ENCODE results near the gene PGF. TPM values are rescaled to one million over a fixed set of nuclear protein-coding genes. Genes with fewer than 3 reads are reported as not detected.

Gene PGF
- total RNA-seq, 6 donors from 2014 or later: 0.89 to 21.3 (median 5.0) TPM

DNA sequence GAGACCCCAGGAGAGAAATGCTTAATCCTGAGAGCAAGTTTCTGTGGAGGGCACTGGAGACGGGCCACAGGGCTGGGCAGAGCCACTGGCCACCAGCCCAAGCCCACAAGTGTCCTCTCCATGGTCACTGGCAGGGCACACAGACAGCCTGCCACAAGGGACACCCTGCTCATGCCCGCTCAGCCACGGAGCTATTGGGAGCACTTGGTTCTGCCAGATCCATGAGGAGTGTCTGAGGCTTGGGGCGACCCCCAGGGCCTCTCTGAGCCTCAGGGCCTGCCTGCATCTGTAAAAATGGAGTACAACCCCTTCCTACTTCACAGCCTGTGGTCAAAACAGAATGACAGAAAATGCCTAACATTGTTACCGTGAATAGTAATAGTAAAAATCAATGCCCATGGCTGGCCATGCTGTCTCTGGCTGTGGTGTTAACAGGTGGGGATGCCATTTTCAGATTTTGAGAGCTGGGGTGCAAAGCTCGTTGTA, 3.2 kb downstream of the PGF start:
- Histone ChIP-seq H3K9me3 (no peaks in the 10 kb centered on the region), H3K36me3 (no peaks in the 10 kb centered on the region), H3K4me3 (no peak overlapping the region), H3K27me3 (peaks cover 0 to 11% (median 0%) of the 10 kb centered on the region in 4 donors), H3K4me1 (peaks cover 7 to 20% (median 15%) of the 10 kb centered on the region in 4 donors), H3K27ac (no peak overlapping the region)
- TF ChIP-seq EP300 (IDR thresholded peaks at IDR 0.05) (no peak), POLR2A (IDR thresholded peaks at IDR 0.05) (no peak)
- TF ChIP-seq, protein P1, sequence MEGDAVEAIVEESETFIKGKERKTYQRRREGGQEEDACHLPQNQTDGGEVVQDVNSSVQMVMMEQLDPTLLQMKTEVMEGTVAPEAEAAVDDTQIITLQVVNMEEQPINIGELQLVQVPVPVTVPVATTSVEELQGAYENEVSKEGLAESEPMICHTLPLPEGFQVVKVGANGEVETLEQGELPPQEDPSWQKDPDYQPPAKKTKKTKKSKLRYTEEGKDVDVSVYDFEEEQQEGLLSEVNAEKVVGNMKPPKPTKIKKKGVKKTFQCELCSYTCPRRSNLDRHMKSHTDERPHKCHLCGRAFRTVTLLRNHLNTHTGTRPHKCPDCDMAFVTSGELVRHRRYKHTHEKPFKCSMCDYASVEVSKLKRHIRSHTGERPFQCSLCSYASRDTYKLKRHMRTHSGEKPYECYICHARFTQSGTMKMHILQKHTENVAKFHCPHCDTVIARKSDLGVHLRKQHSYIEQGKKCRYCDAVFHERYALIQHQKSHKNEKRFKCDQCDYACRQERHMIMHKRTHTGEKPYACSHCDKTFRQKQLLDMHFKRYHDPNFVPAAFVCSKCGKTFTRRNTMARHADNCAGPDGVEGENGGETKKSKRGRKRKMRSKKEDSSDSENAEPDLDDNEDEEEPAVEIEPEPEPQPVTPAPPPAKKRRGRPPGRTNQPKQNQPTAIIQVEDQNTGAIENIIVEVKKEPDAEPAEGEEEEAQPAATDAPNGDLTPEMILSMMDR (IDR thresholded peaks at IDR 0.05): no peak
- ATAC-seq (ENCODE audit: low FRiP score in 2 of 2): no peak
- DNase-seq: no peak
- WGBS, 2 donors: 67 to 78% methylated on average over 4 to 6 of the region's 6 CpGs

DNA sequence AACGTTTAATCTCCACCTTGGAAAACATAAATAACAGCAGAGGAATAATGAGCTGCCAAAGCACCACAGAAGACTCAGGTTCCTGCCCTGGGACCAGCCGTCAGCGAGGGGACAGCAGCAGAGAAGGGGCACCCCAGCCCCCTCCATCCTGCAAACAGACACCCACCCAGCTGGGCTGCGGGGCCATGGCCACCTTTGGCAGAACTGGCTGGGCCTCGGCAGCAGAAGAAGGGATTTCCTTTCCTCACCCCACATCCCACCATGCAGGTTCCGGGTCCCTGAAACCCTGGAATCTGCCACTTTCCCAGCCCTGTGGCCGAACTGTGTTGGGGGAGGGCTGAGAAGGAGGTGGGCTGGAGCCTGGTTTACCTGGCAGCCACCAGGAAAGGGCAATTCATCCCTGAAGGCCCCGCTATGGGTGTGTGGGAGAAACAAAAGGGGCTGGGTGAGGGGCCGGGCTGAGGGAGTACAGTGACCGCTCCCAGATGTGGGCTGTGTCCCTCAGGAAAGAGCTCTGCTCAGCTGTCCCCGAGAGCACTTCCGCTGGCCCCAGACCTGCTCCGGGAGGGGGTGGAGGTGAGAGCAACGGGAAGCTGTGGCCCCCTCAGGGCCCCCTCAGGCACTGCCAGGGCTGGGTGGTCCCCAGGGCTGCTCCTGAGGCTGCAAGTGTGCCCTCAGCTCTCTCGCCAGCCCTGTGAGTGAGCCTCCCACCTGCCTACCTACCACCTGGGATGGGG, 3.8 kb downstream of the PGF start:
- H3K27me3 ChIP-seq: peaks cover 0 to 11% (median 0%) of the 10 kb centered on the region in 4 donors

DNA sequence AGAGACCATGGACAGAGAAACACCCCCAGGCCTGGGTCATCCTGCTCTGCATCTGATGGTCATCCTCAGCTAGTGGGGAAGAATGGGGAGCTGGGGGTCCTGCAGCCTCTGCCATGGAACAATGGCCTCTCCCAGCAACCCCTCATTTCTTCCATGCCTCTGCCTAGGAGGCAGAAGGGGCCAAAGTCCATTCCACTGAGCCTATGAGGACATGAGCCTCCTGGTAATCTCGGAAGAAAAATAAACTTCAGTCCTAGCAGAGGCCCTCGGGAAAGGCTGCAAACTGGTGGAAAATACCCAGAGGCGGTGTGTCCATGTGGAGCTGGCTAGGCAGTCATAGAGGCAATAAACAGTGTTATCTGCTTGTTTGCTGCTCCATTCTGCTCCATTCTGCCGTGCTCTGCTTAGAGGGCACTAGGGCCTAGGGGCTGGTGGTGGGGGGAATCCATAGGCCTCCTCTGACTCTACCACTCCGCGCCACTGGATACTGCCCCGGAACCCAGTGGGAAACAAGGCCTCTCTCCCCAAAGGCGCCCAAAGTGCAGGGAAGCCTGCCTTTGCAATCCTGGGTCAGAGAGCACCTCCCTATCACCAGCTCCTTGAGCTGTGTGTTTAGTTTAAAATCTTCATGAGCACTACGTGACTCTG, 4.5 kb downstream of the PGF start:
- no peak overlapping the region for H3K27ac ChIP-seq
- H3K4me3 ChIP-seq: no peak overlapping the region
- ATAC-seq (ENCODE audit: low FRiP score in 2 of 2) (no peak), DNase-seq (no peak)
- 85 to 92% methylated on average over 8 to 9 of the region's 9 CpGs for WGBS, 2 donors
- TF ChIP-seq POLR2A (IDR thresholded peaks at IDR 0.05): no peak
- TF ChIP-seq POLR2AphosphoS5 (IDR thresholded peaks at IDR 0.05): no peak
- TF ChIP-seq, protein P1 (IDR thresholded peaks at IDR 0.05): no peak
- TF ChIP-seq EP300 (IDR thresholded peaks at IDR 0.05): no peak
- peaks cover 0 to 11% (median 0%) of the 10 kb centered on the region in 4 donors for H3K27me3 ChIP-seq
- H3K4me1 ChIP-seq: peaks cover 16 to 29% (median 23%) of the 10 kb centered on the region in 4 donors
- no peaks in the 10 kb centered on the region for H3K36me3 ChIP-seq
- H3K9me3 ChIP-seq: no peaks in the 10 kb centered on the region

More for the DNA sequence above, 3.8 kb downstream of the PGF start:
- peaks cover 9 to 22% (median 17%) of the 10 kb centered on the region in 4 donors for H3K4me1 ChIP-seq
- H3K4me3 ChIP-seq: no peak overlapping the region
- H3K36me3 ChIP-seq: no peaks in the 10 kb centered on the region
- TF ChIP-seq, protein P1 (IDR thresholded peaks at IDR 0.05): no peak
- TF ChIP-seq EP300 (IDR thresholded peaks at IDR 0.05) (no peak), POLR2AphosphoS5 (IDR thresholded peaks at IDR 0.05) (no peak), POLR2A (IDR thresholded peaks at IDR 0.05) (no peak)
- no peaks in the 10 kb centered on the region for H3K9me3 ChIP-seq
- ATAC-seq (ENCODE audit: low FRiP score in 2 of 2): no peak
- DNase-seq: peak in 1 of 2 donors; percentile 49
- H3K27ac ChIP-seq: no peak overlapping the region
- 60 to 70% methylated on average over 9 to 15 of the region's 15 CpGs for WGBS, 2 donors

DNA sequence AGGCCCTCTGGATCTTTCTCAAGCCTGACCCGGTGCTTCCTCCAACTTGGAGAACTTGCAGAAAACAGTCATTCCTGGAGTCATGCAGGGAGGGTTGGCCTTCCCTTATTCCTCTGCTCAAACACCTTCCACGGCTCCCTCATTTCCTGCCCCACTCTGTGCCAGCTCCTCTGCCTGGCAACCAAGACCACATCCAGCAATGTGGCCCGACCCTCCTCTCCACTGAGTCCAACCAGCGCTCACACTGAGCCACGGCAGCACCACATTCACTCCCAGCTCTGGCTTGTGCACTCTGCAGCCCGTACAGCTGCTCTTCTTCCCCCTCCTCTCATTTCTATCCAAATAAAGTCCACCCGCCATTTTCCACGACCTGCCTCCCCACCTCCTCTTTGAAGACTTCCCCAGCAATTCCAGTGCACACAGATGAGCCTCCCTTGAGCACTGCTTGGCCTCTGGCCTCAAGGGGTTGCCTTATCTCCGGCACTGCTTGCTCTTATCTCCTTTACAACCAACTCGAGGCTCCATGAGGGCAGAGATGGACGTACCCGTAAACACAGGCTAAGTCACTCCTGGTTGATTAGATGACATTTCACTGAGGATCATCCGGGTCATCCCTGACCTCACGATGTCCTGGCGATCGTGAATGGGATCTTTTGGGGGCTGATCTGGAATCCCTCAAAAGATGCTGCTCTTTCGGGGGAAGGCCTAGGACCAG, 5.4 kb downstream of the PGF start:
- peaks cover 0 to 9% (median 0%) of the 10 kb centered on the region in 4 donors for H3K27me3 ChIP-seq

More for the DNA sequence above, 5.4 kb downstream of the PGF start:
- 82 to 88% methylated on average over 17 of the region's 17 CpGs for WGBS, 2 donors
- H3K4me1 ChIP-seq: peaks cover 15 to 30% (median 18%) of the 10 kb centered on the region in 4 donors
- no peaks in the 10 kb centered on the region for H3K9me3 ChIP-seq
- no peaks in the 10 kb centered on the region for H3K36me3 ChIP-seq
- ATAC-seq (ENCODE audit: low FRiP score in 2 of 2) (no peak), DNase-seq (no peak)
- no peak for TF ChIP-seq EP300 (IDR thresholded peaks at IDR 0.05)
- TF ChIP-seq, protein P1 (IDR thresholded peaks at IDR 0.05): no peak
- H3K27ac ChIP-seq: no peak overlapping the region
- H3K4me3 ChIP-seq: no peak overlapping the region

Data from upper lobe of left lung (tissue), 6 donors.